Smooth muscle cell (in vitro differentiated cells): ENCODE data around the gene ZNF714. TPM values are rescaled to one million over a fixed set of nuclear protein-coding genes. Genes with fewer than 3 reads are reported as not detected.

Source experiments
- DNase-seq: peaks from one replicate; lab custom pipeline; 2025; ENCODE audit not compliant: unreplicated experiment; lab: John Stamatoyannopoulos, UW
- H2AFZ ChIP-seq: fragments of 200-600 bp; sonication (generic); 2 replicates; pipeline ENCODE4 v1.6.0; 2016; ENCODE audit warnings: antibody characterized with exemption, low read depth, mild to moderate bottlenecking
- H3F3A ChIP-seq: fragments of 200-600 bp; sonication (generic); 2 replicates; pipeline ENCODE4 v1.6.0; 2017; ENCODE audit warnings: antibody characterized with exemption, low read depth
- H3K27ac ChIP-seq: fragments of 200-600 bp; sonication (generic); 2 replicates; pipeline ENCODE4 v1.5.1; 2016; ENCODE audit warnings: low read depth, mild to moderate bottlenecking
- H3K27me3 ChIP-seq: fragments of 200-600 bp; sonication (generic); 2 replicates; pipeline ENCODE4 v1.6.1; 2016; ENCODE audit warnings: low read depth, mild to moderate bottlenecking
- H3K36me3 ChIP-seq: fragments of 200-600 bp; sonication (generic); 2 replicates; pipeline ENCODE4 v1.5.1; 2016; ENCODE audit warnings: low read depth
- H3K4me1 ChIP-seq: fragments of 200-600 bp; sonication (generic); 2 replicates; pipeline ENCODE4 v1.5.1; 2016; ENCODE audit warnings: low read depth
- H3K4me2 ChIP-seq: fragments of 200-600 bp; sonication (generic); 2 replicates; pipeline ENCODE4 v1.6.0; 2016; ENCODE audit warnings: mild to moderate bottlenecking
- H3K4me3 ChIP-seq: fragments of 200-600 bp; sonication (generic); 2 replicates; pipeline ENCODE4 v1.5.1; 2016; ENCODE audit warnings: mild to moderate bottlenecking
- H3K79me2 ChIP-seq: fragments of 200-600 bp; sonication (generic); 2 replicates; pipeline ENCODE4 v1.6.0; 2016; ENCODE audit warnings: low read depth, mild to moderate bottlenecking
- H3K9ac ChIP-seq: fragments of 200-600 bp; sonication (generic); 2 replicates; pipeline ENCODE4 v1.6.0; 2016; ENCODE audit warnings: low read depth
- H3K9me3 ChIP-seq: fragments of 200-600 bp; sonication (generic); replicated peaks from 2 replicates; pipeline ENCODE4 v1.5.1; 2016; ENCODE audit warnings: low read depth
- H4K20me1 ChIP-seq: fragments of 200-600 bp; sonication (generic); 2 replicates; pipeline ENCODE4 v1.6.0; 2016; ENCODE audit warnings: low read depth
- WGBS: methylation state at CpG from one replicate; pipeline ENCODE4 v1.1.7; 2016; ENCODE audit warnings: low lambda C conversion rate; 5-methylcytosine and 5-hydroxymethylcytosine counted together
- polyA plus RNA-seq: library from polyadenylated mRNA; unstranded; fragments of >200 nt; fragmentation: Nextera tagmentation; extraction: Ambion mirVana; gene quantifications from 2 replicates; pipeline ENCODE4 v1.2.1, GENCODE V29; 2016
- total RNA-seq: library from RNA; depleted of rRNA; stranded (reverse); fragments of >200 nt; gene quantifications from 2 replicates; pipeline ENCODE4 v1.2.3, GENCODE V29; 2014
- TF ChIP-seq, protein P1 (sequence below): fragments of 200-600 bp; sonication (generic); IDR thresholded peaks from 2 replicates; pipeline ENCODE4 v1.5.1; 2017; ENCODE audit warnings: borderline replicate concordance, mild to moderate bottlenecking, antibody characterized with exemption; ENCODE audit not compliant: insufficient read depth, poor library complexity, severe bottlenecking

Gene ZNF714
- total and polyA plus RNA-seq, 2 experiments from 2014 or later, result 8.7 to 15.3 TPM

- no peak for DNase-seq
- Histone ChIP-seq H3K4me3 (no peak overlapping the region), H4K20me1 (no peaks in the 10 kb centered on the region), H3K4me2 (peak overlapping the region; percentile 48), H2AFZ (no peak overlapping the region), H3K9me3 (no peaks in the 10 kb centered on the region), H3K4me1 (peaks cover 10% of the 10 kb centered on the region), H3K79me2 (peaks cover 41% of the 10 kb centered on the region), H3K27me3 (no peaks in the 10 kb centered on the region), H3K36me3 (no peaks in the 10 kb centered on the region), H3K27ac (peak overlapping the region; percentile 63), H3F3A (no peaks in the 10 kb centered on the region), H3K9ac (no peak overlapping the region)
- TF ChIP-seq, protein P1, sequence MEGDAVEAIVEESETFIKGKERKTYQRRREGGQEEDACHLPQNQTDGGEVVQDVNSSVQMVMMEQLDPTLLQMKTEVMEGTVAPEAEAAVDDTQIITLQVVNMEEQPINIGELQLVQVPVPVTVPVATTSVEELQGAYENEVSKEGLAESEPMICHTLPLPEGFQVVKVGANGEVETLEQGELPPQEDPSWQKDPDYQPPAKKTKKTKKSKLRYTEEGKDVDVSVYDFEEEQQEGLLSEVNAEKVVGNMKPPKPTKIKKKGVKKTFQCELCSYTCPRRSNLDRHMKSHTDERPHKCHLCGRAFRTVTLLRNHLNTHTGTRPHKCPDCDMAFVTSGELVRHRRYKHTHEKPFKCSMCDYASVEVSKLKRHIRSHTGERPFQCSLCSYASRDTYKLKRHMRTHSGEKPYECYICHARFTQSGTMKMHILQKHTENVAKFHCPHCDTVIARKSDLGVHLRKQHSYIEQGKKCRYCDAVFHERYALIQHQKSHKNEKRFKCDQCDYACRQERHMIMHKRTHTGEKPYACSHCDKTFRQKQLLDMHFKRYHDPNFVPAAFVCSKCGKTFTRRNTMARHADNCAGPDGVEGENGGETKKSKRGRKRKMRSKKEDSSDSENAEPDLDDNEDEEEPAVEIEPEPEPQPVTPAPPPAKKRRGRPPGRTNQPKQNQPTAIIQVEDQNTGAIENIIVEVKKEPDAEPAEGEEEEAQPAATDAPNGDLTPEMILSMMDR, result no peak
Observed at GRCh38 chr19:21092109-21092508, 10.1 kb downstream of the ZNF714 start.

- TF ChIP-seq, protein P1, result no peak
- Histone ChIP-seq H3K9ac (no peak overlapping the region), H3K27me3 (no peaks in the 10 kb centered on the region), H3K27ac (no peak overlapping the region), H3K4me2 (no peak overlapping the region), H3K4me1 (peaks cover 10% of the 10 kb centered on the region), H3K9me3 (no peaks in the 10 kb centered on the region), H4K20me1 (no peaks in the 10 kb centered on the region), H3K4me3 (no peak overlapping the region), H3K79me2 (peaks cover 34% of the 10 kb centered on the region), H2AFZ (no peak overlapping the region), H3K36me3 (no peaks in the 10 kb centered on the region), H3F3A (no peaks in the 10 kb centered on the region)
- WGBS, result 76% methylated on average over 1 of the region's 1 CpG
- no peak for DNase-seq
Observed at GRCh38 chr19:21094347-21095025, 12.5 kb downstream of the ZNF714 start.

- Histone ChIP-seq H3K27me3 (no peaks in the 10 kb centered on the region), H3K9ac (no peak overlapping the region), H3K4me2 (no peak overlapping the region), H3K4me3 (no peak overlapping the region), H3K4me1 (no peaks in the 10 kb centered on the region), H3K27ac (peak overlapping the region; percentile 70), H2AFZ (no peak overlapping the region), H3K9me3 (no peaks in the 10 kb centered on the region), H3F3A (no peaks in the 10 kb centered on the region), H3K79me2 (peaks cover 34% of the 10 kb centered on the region), H3K36me3 (no peaks in the 10 kb centered on the region), H4K20me1 (no peaks in the 10 kb centered on the region)
- TF ChIP-seq, protein P1, result no peak
- 76% methylated on average over 2 of the region's 2 CpGs for WGBS
- no peak for DNase-seq
Observed at GRCh38 chr19:21098291-21098690, 16.3 kb downstream of the ZNF714 start.
